K562 treated with DMSO at 1 percent for 24 hours (cell line): ENCODE results near the gene A2ML1. TPM values are rescaled to one million over a fixed set of nuclear protein-coding genes. Genes with fewer than 3 reads are reported as not detected.

Source experiments
- total RNA-seq: library from RNA; unstranded; fragments of 300-600 nt; gene quantifications from 2 replicates; pipeline ENCODE4 v1.2.3, GENCODE V29; 2022; ENCODE audit warnings: low read depth; ENCODE audit not compliant: insufficient read depth

A2ML1 gene
- 0.30 TPM in 1 of 2 replicates, not detected in the other for total RNA-seq

DNA sequence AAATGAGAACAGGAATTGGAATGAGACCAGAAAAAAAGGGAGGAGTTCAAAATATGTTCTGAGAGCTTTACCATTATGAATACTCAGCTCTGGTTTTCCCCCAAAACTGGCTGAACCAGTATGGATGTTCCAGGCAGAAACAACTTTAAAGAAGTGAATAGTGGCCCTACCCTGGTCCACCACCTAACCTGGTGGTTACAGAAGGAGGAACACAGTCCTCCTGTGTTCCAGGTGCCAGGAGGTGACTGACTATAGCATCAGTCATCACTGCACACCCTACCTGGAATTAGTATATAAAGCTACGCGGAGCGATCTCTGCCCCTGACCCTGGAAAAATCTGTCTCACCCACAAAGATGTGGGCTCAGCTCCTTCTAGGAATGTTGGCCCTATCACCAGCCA is at the start of gene A2ML1:
TSS of gene A2ML1 (plus strand) at position 324 of the 400 bp plus-strand sequence. CDS start at position 355, 31 bp downstream.

DNA sequence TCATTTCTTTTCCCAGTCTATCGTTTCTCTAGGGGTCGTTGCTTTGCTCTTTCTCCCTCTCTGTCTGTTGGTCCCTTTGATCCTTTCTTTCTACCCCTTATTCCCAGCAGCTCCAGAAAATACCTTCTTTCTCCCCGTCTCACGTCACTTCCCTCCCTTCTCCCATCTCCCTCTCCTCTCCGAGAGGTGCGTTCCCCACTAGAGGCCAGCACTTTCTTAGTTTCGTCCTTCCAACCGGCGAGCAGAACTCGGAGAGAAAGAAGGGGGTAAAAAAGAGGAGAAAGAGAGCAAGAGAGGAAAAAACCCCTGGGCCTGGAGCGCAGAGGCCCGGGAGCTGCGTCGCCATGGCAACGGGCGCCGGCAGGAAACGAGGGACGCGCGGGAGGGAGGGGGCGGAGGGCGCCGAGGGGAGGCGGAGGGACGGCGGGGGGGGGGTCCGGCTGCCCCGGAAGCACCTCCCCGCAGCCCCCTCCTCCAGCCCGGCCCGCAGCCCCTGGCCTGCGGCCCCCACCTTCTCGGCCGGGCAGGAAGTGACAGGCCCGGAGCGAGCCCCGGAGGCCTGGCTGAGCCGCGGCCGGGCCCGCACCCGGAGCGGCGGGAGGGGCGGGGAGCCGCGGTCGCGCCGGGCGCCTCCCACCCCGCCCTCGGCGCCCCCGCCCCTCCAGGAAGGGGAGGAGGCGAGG is 91.8 kb downstream of the A2ML1 start, which contains the start of gene PHC1:
TSS of gene PHC1 (plus strand) at position 477 of the 683 bp plus-strand sequence. CDS start 3,169 bp downstream, outside the sequence.

Other genes with a start within 250 kb of the A2ML1 start
- gene AICDA, start 209.8 kb upstream of the A2ML1 start, total RNA-seq: not detected in 2 replicates
- gene MFAP5, start 159.8 kb upstream of the A2ML1 start, total RNA-seq: not detected in 2 replicates
- gene RIMKLB, start 124.6 kb upstream of the A2ML1 start, total RNA-seq: 6.8 and 7.2 TPM in 2 replicates
- 13.3 and 14.9 TPM in 2 replicates for gene PHC1, start 91.9 kb downstream of the A2ML1 start, total RNA-seq
- 50.4 and 51.5 TPM in 2 replicates for gene M6PR, start 127.0 kb downstream of the A2ML1 start, total RNA-seq
- gene KLRG1, start 166.9 kb downstream of the A2ML1 start, total RNA-seq: 0.91 and 2.6 TPM in 2 replicates